Loucy (cell line): ENCODE measurements around the gene TRIM51.

Experiments used
- CTCF ChIP-seq: fragments of 200-600 bp; sonication (generic); conservative IDR thresholded peaks from 2 replicates; pipeline ENCODE4 v1.5.1; 2014; ENCODE audit warnings: mild to moderate bottlenecking, antibody characterized with exemption, low read length
- EZH2phosphoT487 ChIP-seq: fragments of 200-600 bp; IDR thresholded peaks from 2 replicates; pipeline ENCODE4 v1.6.1; 2018; ENCODE audit warnings: antibody characterized with exemption, mild to moderate bottlenecking, moderate library complexity, borderline replicate concordance

GRCh38 chr11:55849037-55849436 lies 34.1 kb upstream of the TRIM51 start:
- TF ChIP-seq CTCF (no peak), EZH2phosphoT487 (no peak)
